CD4-positive, alpha-beta T cell treated with Interleukin-6 at 100 ng/mL for 8 hours (primary cell): Measurements from ENCODE around the gene USP7.
"Not testable (repeated sequence)": the region's sequence is repeated elsewhere in the genome, so short reads cannot be mapped to it uniquely, and the experiment has no call there.

ENCODE experiments used
- DNase-seq: peaks from one replicate; pipeline ENCODE4 v3.0.0-alpha.2; 2020; ENCODE audit warnings: mixed read lengths, low spot score

Gene USP7

DNA sequence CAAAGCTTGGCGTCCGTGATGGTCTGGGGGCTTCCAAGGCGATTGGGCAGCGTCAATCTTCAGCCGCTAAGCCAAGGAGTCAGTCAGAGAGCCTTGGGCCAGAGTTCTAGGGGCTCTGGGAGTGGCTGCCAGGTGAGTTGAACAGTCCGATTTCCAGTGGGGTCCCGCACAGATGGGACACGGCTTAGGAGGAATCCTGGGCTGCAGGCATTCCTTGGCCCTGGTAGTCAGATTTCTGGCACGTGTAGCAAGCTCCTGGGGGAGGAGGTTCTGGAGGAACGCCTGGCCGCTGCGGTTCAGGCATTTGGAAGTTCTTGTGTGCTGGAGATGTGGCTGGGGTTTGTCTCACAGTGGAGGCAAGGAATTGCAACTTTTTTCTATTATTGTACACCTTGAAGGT, 120.4 kb downstream of the USP7 start:
- not testable (repeated sequence) for DNase-seq
